HG03135 (cell line): ENCODE measurements around the gene UTRN.

ENCODE experiments used
- ATAC-seq: cut with Tn5 transposase; IDR thresholded peaks from one replicate; pipeline ENCODE4 v1.9.1; 2021; ENCODE audit warnings: mild to moderate bottlenecking, moderate library complexity; ENCODE audit not compliant: unreplicated experiment

UTRN gene

GRCh38 chr6:144284783-144285547 is at the start of gene UTRN:
Gene UTRN (plus strand): TSS chr6:144285335. CDS start chr6:144291829, 6,494 bp downstream.
- ATAC-seq: peak; percentile 57

DNA sequence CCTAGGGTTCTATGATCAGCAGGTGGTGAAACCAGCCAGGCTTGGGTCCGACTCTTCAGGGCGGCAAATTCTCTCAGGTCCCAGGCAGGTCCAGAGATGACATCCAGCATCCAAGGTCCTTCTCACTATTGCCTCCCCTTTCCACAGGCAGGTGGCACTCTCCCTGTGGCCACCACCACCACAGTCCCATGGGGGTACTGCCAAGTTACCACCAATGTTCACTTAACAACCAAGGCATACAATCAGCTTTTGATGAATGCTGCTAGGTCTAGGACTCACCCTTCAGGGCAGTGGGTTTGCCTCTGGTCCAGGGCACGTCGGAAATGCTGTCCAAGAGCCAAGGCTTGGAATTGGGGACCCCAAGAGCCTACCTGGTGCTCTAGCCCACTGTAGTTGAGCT is 40.4 kb upstream of the UTRN start:
- ATAC-seq: no peak

DNA sequence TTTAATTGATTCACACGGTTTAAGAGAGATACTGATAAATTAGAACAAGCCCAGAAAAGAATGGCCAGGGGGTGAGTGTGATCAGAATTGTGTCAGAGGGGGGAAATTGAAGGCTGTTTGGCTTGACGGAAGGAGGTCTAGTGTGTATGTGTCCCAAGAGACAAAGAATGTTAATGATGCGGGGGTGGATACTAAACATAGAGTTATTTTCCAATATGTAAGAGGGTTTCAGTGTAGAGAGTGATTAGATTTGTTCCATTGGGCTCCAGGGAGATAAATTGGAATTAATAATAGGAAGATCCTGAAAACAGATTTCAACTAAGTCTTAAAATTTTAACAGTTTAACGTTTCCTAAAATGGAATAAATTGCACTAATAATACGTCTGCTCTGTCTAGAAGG is 38.1 kb upstream of the UTRN start:
- ATAC-seq: no peak

- peak; percentile 25 for ATAC-seq
Observed at GRCh38 chr6:144248003-144248402, 37.1 kb upstream of the UTRN start.

DNA sequence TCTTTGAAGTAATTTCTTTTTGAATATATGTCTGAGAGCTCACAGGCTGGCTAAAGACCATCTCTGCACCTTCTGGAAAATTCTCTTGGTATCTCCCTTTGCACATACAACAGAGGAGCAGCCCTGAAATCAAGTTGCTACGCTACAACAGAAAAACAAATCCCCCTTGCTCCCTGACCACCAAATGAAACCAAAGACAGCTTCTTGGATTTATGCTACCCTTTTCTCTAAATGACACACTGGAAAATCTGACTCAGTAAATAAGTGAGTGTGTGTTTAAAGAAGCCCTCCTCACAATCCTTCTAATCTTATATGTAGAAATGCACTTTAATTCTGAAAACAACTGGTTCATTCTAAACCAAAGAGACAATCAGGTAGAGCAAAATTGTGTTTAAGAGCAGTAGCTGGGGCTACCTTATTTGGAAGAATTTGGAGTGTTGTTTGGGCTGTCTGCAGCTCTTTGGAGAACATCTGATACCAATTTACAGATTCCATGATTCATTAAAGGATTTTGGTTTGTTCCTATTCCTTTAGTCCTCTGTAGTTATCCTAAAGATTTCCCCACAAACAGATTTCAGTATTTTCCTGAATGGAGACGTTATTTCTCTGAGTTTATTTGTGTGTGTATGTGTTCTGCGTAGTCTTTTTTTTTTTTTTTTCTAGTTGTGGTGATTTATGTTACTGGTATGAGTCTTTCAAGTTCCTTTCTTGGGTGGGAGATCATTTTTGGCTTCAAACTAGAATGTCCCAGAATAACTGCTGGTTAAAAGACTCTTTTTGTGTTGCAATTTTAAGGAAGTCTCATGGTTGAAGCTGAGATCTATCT is 36.4 kb upstream of the UTRN start:
- ATAC-seq: peak; percentile 66

- no peak for ATAC-seq
Observed at GRCh38 chr6:144250276-144250675, 34.9 kb upstream of the UTRN start.

DNA sequence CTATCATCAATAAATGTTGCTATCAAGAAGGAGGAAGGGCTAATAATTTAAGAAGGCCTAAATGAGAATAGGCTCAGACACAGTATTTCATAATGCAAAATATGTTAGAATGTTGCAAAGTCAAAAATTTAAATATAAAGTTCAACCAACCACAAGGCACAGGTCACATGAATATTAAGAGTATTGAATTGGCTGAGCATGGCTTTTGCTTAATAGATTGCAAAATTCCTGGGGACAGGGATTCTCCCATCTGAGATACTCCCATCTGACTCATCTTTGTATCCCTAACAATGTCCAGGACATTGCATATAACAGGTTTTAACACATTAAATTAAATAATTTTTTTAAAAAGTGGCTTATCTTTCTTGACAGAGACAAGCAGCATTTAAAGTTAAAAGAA is 32.9 kb upstream of the UTRN start:
- no peak for ATAC-seq

GRCh38 chr6:144259986-144260385 is 25.1 kb upstream of the UTRN start:
- no peak for ATAC-seq

- ATAC-seq: no peak
Observed at GRCh38 chr6:144262470-144263369, 22.4 kb upstream of the UTRN start.

DNA sequence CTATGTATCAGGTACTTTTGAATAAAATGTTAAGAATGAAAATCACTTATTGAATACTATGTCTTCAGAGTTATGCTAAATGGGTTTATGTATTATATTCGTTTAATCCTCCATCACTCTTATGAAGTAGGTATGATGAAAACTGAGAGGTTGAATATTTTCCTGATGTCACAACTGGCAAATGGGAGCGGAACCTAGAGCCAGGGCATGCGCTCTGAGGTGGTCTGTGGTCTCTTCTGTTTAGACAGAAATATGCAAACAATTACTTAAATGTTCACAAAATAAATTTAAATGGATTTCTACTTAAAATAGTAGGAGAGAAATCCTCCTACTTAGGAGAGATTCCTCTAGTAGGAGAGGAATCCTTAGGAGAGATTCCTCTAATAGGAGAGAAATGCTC is 21.3 kb upstream of the UTRN start:
- no peak for ATAC-seq

GRCh38 chr6:144264270-144265060 is 20.7 kb upstream of the UTRN start:
- no peak for ATAC-seq

DNA sequence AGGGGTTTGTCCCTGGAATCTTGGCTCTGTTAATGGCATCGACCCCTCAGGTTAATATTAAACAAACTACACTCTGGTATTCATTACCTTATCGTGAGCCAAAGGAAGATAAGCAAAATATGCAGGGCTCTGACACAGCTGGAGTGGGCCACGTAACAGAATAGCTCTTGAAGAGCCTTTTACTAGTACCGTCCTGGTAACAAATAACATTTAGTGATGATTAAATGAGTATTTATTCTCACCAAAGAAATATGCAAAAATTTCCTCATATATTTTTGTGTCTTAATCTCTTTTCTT is 20.1 kb upstream of the UTRN start:
- ATAC-seq: no peak

- peak; percentile 72 for ATAC-seq
Observed at GRCh38 chr6:144265390-144265789, 19.7 kb upstream of the UTRN start.

- ATAC-seq: no peak
Observed at GRCh38 chr6:144266091-144266649, 19.0 kb upstream of the UTRN start.

GRCh38 chr6:144268794-144269349 is 16.3 kb upstream of the UTRN start:
- no peak for ATAC-seq

DNA sequence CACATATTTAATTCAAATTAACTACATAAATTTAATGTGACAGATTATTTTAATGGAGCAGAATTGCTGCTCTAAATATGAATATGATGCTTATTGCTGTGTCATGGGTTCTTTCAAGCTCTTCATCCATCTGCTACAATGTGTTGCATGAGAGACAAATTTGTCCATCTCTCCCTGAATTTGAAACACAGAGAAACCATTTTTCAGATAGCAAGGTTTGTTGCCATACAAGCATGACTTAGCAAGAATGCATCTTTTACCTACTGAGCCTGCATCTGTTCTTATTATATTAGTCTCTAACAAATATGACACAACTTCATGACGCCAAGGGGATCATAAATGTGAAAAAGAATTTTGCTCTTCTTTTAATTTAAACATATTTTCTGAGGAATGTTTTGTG is 8.0 kb upstream of the UTRN start:
- no peak for ATAC-seq

DNA sequence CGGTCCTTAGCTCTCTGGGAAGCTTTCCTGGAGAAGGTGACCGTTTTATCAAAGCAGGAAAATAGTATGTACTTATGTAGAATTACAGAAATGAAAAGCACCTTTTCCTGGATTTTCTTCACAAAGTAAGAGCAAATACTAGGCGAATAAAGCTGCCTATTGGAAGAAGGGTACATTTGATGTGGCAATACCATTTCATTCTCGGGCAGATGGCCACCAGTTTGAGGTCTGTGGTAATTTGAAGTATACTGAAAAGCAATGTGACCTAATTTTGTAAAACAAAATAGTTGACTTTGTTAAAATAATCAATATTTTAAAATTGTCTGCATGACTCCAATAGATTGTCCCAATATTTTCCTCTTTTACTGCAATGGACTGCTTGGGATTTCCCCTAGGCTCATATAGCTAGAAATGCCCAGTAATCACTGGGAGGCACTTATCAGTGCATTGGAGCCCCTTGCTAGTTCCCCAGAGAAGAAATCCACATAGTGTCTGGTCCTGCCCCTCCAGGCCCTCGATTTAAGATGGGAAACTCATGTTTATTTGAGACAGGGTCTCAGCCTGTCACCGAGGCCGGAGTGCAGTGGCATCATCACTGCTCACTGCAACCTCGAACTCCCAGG is 7.4 kb upstream of the UTRN start:
- ATAC-seq: no peak

DNA sequence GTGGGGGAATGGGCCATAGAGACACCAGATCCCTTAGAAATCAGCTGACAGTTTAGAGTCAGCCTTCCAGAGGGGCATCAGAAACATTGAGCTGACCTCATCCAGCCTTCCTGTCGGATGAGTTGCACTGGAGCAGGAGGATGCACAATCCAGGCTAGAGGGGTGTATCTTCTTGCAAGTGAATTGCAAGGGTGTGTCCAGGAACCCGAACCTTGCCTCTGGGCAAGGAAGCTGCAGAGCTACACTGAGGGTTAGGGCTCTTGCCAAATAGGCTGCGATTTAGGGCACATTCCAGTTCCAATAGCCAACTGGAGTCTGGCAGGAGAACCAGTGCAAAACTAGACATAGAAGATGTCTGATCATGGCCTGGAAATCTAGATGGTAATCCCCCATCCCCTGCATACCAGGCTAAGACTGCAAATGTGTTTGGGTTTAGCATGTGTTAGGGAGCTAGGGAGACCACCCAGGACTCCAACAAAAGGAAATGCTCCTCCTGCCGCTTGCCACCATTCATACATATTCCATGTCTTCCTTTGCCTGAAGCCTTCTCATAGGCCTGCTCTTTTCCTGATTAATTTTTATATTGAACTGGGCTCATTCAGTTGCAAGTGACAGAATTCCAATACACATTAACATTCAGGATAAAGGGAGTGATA is 6.3 kb upstream of the UTRN start:
- ATAC-seq: no peak
